ENCODE data around the gene HRCT1.

- TF ChIP-seq CTCF (IDR thresholded peaks at IDR 0.05) (no peak), POLR2A (IDR thresholded peaks at IDR 0.05) (no peak)
Observed at GRCh38 chr9:35899021-35899420, 7.0 kb upstream of the HRCT1 start.
